ENCODE measurements around the gene WDR7.

WDR7 gene

GRCh38 chr18:56638232-56639103 lies 12.7 kb upstream of the WDR7 start, which contains the start of gene TXNL1:
Gene TXNL1, minus strand, starts transcription at chr18:56638592. Its CDS starts 152 bp downstream, at chr18:56638440.
- no peak for TF ChIP-seq CTCF (IDR thresholded peaks at IDR 0.05)

GRCh38 chr18:56639104-56639381 lies 12.1 kb upstream of the WDR7 start:
- Histone ChIP-seq H3K4me1 (peaks cover 4% of the 10 kb centered on the region), H3K27ac (peak overlapping the region; percentile 91), H3K27me3 (ENCODE audit: control insufficient read depth, insufficient read depth, low read length) (no peaks in the 10 kb centered on the region), H2AFZ (peak overlapping the region; percentile 99), H3K4me3 (ENCODE audit: low read depth, low read length) (peak overlapping the region; percentile 97), H3K9ac (no peak overlapping the region), H3K79me2 (peaks cover 33% of the 10 kb centered on the region), H3K36me3 (ENCODE audit: control insufficient read depth, insufficient read depth, low read length) (no peaks in the 10 kb centered on the region), H3K9me3 (ENCODE audit: control insufficient read depth, low read length) (no peaks in the 10 kb centered on the region), H3K4me2 (ENCODE audit: low read length) (peak overlapping the region; percentile 59)
- TF ChIP-seq CTCF (IDR thresholded peaks at IDR 0.05): no peak

More at GRCh38 chr18:56638232-56639103, 12.7 kb upstream of the WDR7 start, which contains the start of gene TXNL1:
- no peaks in the 10 kb centered on the region for H3K9me3 ChIP-seq (ENCODE audit: control insufficient read depth, low read length)
- peak within 1 kb of the TSS; percentile 95 for H3K9ac ChIP-seq
- H3K27ac ChIP-seq: peak within 1 kb of the TSS; percentile 91
- peak within 1 kb of the TSS; percentile 97 for H3K4me3 ChIP-seq (ENCODE audit: low read depth, low read length)
- H3K79me2 ChIP-seq: peaks cover 37% of the 10 kb centered on the region
- H3K27me3 ChIP-seq (ENCODE audit: control insufficient read depth, insufficient read depth, low read length): no peaks in the 10 kb centered on the region
- peak within 1 kb of the TSS; percentile 59 for H3K4me2 ChIP-seq (ENCODE audit: low read length)
- peaks cover 4% of the 10 kb centered on the region for H3K4me1 ChIP-seq
- no peaks in the 10 kb centered on the region for H3K36me3 ChIP-seq (ENCODE audit: control insufficient read depth, insufficient read depth, low read length)
- H2AFZ ChIP-seq: peak within 1 kb of the TSS; percentile 99

- Histone ChIP-seq H3K9me3 (ENCODE audit: control insufficient read depth, low read length) (no peaks in the 10 kb centered on the region), H3K27me3 (ENCODE audit: control insufficient read depth, insufficient read depth, low read length) (no peaks in the 10 kb centered on the region), H3K79me2 (peaks cover 28% of the 10 kb centered on the region), H3K9ac (no peak overlapping the region), H3K4me1 (peaks cover 4% of the 10 kb centered on the region), H3K27ac (peak overlapping the region; percentile 91), H3K4me2 (ENCODE audit: low read length) (no peak overlapping the region), H2AFZ (peak overlapping the region; percentile 99), H3K36me3 (ENCODE audit: control insufficient read depth, insufficient read depth, low read length) (no peaks in the 10 kb centered on the region), H3K4me3 (ENCODE audit: low read depth, low read length) (no peak overlapping the region)
- no peak for TF ChIP-seq CTCF (IDR thresholded peaks at IDR 0.05)
These were observed 11.6 kb upstream of the WDR7 start for GRCh38 chr18:56639571-56639970.

- Histone ChIP-seq H2AFZ (no peak overlapping the region), H3K27ac (no peak overlapping the region)
- TF ChIP-seq CTCF (IDR thresholded peaks at IDR 0.05): no peak
These were observed 9.3 kb upstream of the WDR7 start for GRCh38 chr18:56641714-56642337.

More at GRCh38 chr18:56641714-56642337, 9.3 kb upstream of the WDR7 start:
- peaks cover 4% of the 10 kb centered on the region for H3K4me1 ChIP-seq
- no peak overlapping the region for H3K4me3 ChIP-seq (ENCODE audit: low read depth, low read length)
- H3K9me3 ChIP-seq (ENCODE audit: control insufficient read depth, low read length): no peaks in the 10 kb centered on the region
- no peaks in the 10 kb centered on the region for H3K36me3 ChIP-seq (ENCODE audit: control insufficient read depth, insufficient read depth, low read length)
- no peak overlapping the region for H3K4me2 ChIP-seq (ENCODE audit: low read length)
- H3K9ac ChIP-seq: no peak overlapping the region
- H3K79me2 ChIP-seq: peaks cover 12% of the 10 kb centered on the region
- no peaks in the 10 kb centered on the region for H3K27me3 ChIP-seq (ENCODE audit: control insufficient read depth, insufficient read depth, low read length)

Data from parathyroid adenoma (tissue), 2 donors.